ENCODE measurements around the gene TRIM67.

TRIM67 gene

GRCh38 chr1:231159202-231159962 lies 2.5 kb upstream of the TRIM67 start:
- no peak for DNase-seq

DNA sequence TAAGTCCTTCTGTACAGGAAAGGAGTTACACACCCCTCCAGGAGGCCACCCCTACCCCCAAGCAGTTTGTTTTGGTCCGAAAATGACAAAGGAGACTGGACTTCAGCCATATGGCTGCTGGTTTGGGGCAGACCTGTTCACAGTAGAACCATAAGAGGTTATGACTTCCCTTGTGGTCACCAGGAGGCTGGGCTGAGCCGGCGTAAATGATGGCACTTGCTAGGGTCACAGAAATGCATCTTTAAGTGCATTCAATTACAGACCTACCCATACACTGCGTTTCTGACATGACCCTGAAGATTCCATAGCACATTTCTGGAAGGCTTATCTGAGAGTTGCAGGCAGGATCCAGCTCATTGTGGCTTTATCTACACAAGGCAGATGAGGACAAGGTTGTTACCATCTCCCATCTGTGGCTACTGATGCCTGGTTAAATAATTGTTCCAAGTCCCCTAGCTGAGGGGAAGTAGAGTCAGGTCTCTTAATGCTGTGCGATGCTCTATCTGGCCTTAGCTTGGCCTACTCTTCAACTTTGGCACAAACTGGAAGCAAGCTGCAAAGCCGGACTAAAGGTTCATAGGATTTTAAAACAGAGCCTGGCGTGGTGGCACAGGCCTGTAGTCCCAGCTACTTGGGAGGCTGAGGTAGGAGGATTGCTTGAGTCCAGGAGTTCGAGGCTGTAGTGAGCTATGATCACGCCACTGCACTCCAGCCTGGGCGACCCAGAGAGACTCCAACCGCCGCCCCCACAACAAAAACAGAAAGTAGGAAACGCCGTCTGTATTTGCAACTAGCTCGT lies 1.7 kb upstream of the TRIM67 start:
- no peak for DNase-seq

GRCh38 chr1:231160895-231161666 lies 777 bp upstream of the TRIM67 start:
- no peak for DNase-seq

DNA sequence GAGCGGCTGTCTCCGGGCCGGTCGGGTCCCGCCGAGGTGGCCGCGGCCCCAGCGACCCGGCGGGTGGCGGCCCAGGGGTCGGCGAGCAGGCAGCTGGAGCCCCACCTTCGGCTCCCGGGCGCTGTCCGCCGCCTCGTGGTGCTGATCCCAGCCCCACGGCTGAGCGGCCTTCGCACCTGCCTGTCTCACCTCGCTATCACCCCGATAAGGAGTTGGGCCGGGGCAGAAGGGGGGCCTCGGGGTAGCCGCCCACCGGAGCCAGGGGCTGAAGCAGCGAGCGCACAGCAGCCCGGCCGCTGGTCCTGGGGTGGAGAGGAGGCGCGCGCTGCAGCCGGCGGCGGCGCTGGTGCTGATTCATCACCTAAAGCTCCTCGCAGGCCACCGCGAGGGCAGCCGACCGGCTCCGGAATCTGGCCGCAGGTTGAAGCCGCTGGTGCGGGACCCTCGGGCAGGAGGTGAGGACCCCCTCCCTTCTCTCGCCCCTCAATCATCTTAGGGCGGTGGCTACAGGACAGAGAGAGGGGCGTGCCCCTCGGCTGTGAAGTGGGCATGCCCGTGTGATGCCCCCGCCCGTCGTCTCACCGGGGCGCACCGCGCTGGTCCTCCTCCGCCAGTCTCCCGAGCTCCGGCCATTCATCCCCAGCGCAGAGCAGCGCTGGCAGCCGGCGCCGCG lies 575 bp downstream of the TRIM67 start:
- peak; percentile 36 for DNase-seq

GRCh38 chr1:231162970-231163829 lies 1.3 kb downstream of the TRIM67 start:
- DNase-seq, result no peak

DNA sequence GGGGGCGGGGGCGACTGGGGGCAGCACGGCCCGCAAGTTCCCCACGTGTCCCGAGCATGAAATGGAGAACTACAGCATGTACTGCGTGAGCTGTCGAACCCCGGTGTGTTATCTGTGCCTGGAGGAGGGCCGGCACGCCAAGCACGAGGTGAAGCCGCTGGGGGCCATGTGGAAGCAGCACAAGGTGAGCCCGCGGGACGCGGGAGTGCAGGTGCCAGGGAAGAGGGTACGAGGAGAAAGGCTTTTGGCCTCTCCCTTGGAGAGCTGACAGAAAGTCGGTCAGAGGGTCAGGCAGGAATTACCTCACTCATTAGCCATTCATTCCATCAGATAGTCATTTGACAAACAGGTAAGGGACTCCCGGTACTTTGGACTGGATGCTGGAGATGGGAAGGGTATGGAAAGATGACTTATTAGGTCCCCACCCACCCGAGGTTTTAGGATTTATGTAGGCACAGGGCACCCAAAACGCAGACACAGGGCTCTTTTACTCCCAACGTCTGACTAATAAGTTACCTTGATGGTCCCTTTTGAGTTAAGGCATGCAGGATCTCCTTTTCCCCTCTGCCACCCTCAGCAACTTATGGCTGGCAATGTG lies 2.1 kb downstream of the TRIM67 start:
- DNase-seq, result no peak

DNA sequence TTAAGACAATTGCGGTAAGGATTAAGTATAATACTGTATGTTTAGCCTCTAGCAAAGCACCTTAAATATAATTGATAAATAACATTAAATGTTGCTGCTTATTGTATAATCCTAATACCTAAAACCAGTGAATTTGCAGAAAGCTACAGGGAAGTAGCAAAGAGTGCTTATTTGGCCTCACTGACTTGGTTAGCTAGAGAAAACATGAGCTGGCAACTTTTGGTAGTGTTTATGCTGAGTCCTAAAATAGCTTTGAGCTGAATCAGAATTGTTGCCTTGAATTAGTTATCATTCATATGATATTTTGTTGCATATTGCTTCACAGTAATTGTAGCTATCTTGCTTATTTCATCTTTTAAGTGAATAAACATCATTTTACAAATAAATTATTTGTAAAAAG lies 3.5 kb downstream of the TRIM67 start:
- DNase-seq, result peak; percentile 39

DNA sequence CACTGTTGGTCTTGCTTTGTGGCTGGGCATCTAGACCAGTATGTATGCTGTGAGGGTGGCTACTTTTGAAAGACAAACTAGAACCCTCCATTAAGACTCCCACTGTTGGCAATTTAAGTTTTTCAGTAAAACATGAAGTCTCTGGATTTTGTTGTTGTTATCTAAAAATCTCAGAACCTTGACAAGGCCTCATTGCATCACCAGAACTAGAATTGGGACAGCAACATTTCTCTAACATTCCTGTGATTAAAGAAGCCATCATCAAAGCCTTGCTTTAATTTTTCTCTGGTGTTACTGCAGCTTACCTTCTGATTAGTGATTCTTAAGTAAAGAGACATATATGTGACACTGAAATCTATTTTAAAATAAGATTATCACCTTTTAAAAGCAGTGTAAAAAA lies 4.5 kb downstream of the TRIM67 start:
- no peak for DNase-seq

GRCh38 chr1:231170875-231171274 lies 9.0 kb downstream of the TRIM67 start:
- DNase-seq, result no peak

- no peak for DNase-seq
Observed at GRCh38 chr1:231171623-231172197, 9.9 kb downstream of the TRIM67 start.

- no peak for DNase-seq
Observed at GRCh38 chr1:231172411-231172810, 10.6 kb downstream of the TRIM67 start.

- no peak for DNase-seq
Observed at GRCh38 chr1:231176421-231176820, 14.6 kb downstream of the TRIM67 start.

DNA sequence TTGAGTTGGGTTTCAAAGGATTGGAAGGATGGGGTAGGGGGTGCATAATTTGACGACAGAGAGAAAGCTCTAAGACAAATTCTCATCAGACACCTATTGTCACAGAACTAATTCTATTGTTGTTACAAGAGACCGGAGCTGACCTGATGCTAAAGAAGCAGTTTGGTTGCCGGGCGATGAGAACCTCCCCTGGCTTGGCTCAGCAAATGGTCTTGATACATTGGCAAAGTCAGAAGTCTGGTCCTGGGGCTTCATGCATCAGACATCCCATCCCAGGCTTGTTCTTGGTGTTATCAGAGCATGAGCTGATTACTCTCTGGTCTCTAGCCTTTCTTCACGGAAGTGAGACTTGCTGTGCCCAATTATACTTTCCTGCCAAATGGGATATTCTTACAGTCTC lies 15.4 kb downstream of the TRIM67 start:
- no peak for DNase-seq

DNA sequence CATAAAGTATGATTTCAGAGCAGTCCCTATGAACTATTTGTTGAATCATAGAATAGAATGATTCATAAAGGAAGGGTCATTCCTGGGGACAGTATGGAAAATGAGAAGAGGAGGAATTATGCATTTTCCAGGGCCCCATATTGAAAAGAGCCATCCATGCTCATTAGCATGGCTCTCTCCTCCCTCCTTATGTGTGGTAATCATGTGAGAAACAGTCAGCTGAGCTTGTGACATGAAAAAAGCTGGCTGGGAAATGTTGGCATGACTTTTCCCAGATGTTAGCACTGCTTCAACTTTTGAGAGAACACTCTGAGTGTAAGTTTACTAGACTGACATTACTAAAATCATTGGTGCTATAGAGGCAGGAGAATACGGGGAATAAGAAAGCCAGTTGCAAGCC lies 16.1 kb downstream of the TRIM67 start:
- DNase-seq, result no peak

DNA sequence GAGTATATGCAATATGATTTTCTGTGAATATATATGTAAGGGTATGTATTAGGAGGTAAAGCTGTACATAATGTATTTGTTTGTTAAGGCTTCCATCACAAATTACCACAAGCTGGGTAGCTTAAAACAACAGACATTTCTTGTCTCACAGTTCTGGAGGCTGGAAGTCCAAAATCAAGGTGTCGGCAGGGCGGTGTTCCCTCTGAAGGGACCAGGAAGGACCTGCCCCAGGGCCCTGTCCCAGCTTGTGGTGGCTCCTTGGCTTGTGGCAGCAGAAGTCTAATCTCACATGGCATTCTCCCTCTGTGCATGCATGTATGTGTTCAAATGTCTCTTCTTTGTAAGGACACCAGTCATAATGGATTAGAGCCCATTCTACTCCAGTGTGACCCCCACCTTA lies 17.1 kb downstream of the TRIM67 start:
- no peak for DNase-seq

DNA sequence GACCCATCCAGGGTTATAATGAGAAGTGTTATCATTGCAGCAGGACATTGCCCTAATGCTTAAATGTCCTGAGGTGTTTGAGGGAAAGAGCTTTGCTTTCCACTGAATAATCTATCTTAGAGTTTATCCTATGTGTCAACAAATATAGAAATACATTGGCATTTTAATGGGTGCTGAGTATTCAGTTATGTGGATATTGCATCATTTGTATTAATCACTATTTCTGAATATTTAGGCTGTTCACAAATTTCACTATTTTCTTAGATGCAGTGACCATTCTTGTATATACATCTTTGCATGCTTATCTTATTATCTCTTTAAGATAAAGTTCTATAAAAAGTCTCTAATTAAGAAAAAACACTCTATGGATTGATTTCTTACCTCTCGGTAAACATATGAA lies 18.2 kb downstream of the TRIM67 start:
- DNase-seq, result no peak

DNA sequence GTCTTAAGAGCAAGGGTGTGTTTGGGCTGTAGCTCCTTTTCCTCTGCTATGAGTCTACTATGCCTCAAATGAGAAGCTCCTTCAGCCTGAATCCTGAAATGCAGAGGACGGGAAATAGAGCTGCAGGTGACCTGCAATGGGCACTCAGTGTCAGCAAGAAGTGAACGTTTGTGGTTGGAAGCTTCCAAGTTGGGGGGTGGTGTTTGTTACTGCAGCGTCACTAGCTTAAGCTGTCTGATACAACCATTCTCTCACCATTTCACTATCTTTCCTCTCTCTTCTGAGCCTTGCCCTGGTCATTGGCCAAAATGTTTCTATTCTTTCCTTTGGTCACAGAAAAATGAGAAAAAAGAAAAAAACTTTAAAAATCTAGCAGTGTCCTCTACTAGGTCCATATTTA lies 19.4 kb downstream of the TRIM67 start:
- no peak for DNase-seq

DNA sequence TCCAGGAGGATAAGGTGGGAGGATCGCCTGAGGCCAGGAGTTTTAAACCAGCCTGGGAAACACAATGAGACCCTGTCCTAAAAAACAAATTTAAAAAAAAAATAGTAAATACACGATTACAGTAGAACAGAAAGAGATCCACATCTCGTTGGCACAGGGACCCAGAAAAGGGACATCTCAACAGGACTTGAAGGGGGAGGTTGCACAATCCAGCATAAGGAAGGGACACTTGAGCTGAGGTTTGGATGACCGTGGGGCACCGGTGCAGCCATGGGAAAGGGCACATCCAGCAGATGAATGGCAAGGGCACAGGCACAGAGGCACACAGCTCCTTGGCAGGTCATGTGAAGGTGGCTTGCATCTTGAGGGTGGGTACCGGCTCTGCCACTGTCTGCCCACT lies 20.5 kb downstream of the TRIM67 start:
- DNase-seq, result no peak

DNA sequence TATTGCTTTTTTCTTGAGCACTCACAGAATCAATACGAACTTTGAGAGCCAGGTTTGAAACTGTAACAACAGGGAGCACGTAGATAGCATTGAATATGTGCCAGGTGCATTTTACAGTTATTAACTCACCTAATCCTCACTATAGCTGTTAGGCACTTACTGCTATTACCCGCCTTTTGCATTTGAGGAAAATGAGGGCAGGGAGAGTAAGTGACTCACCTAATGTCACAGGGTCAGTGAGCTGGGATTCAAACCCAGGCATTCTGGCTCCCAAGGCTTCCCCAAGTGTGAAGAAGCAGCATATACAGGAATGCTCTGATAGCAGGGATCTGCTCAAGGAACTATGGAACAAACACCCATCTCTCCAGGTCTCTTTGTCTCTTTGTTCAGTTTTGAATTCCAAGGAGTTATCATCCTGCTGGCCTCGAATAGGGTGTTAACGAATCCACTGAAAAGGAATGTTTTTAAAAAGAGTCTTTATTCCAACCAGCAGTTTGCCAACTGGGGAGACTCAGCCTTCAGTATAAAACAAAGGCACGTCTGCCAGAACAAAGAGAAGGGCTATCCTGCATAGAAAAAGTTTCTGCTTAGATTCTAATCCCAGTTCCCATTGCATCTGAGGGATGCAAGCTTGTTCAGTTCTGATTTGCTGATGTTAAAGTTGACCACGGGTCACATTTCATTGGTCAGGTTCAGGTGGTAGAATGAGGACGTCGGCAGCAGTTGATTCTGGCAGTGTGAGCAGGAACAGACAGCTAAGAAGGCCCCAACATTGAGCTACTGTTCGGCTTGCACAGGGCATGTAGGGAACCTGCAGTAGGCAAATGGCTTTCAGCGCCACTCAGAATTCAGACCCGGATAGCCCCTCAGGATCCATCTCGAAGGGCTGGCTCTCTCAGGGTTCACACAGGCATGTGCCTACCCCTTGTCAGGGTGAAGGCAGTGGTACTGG lies 22.1 kb downstream of the TRIM67 start:
- no peak for DNase-seq

DNA sequence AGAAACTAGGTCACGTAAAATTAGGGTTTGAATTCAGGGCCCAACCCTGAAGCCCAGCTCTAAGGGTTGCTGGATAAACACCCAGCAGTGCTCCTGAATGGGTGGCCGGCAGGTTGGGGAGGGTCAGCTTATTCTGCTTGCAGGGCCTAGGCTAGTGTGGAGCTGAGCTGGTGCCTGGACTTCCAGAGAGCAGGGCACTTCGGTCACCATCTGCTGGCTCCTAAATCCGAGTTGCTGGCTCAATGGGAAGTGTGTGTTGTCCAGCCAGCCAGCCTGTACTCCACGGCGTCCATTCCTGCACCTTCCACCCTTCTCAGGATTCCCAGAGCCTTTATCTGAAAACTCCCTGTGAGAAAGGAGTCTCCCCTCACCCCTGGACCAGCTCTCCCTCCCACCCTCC lies 23.0 kb downstream of the TRIM67 start:
- DNase-seq, result no peak
